Endothelial cell of umbilical vein (primary cell): ENCODE results near the gene GPA33.

ENCODE experiments used
- CTCF ChIP-seq, 2 donors: IDR thresholded peaks; 1 replicate in 1 of 2; 2 replicates in 1 of 2; pipeline ENCODE4 v1.5.1; 2011; ENCODE audit warnings: low read length in 2 of 2, mild to moderate bottlenecking in 2 of 2, moderate library complexity in 2 of 2, control low read depth in 1 of 2, inconsistent platforms in 1 of 2, low read depth in 1 of 2; ENCODE audit not compliant: insufficient read depth in 1 of 2; ENCODE audit errors: extremely low read depth in 1 of 2
- POLR2A ChIP-seq: IDR thresholded peaks from 2 replicates; pipeline ENCODE4 v1.6.1; 2012; ENCODE audit warnings: low read depth, mild to moderate bottlenecking, control low read depth, low read length

GRCh38 chr1:167115655-167116054, 25.5 kb upstream of the GPA33 start:
- TF ChIP-seq CTCF (IDR thresholded peaks at IDR 0.05; ENCODE audit: extremely low read depth in 1 of 2, insufficient read depth in 1 of 2, low read depth in 1 of 2, low read length in 2 of 2) (no peak), POLR2A (no peak)
